Mesothelial cell of epicardium (in vitro differentiated cells): ENCODE data around the gene FAM20C. TPM values are rescaled to one million over a fixed set of nuclear protein-coding genes. Genes with fewer than 3 reads are reported as not detected.

Source experiments
- DNase-seq, 2 experiments: peaks; one replicate each; pipeline ENCODE4 v3.0.0; 2021; ENCODE audit warnings: low spot score in 2 of 2; ENCODE audit not compliant: unreplicated experiment in 2 of 2
- H3K27ac Mint-ChIP-seq: 2 replicates; pipeline ENCODE4 v1.8.0; 2021; ENCODE audit warnings: mixed read lengths
- H3K27me3 Mint-ChIP-seq: 2 replicates; pipeline ENCODE4 v1.8.0; 2021; ENCODE audit warnings: low read depth, mixed read lengths
- H3K36me3 Mint-ChIP-seq: 2 replicates; pipeline ENCODE4 v1.8.0; 2021; ENCODE audit warnings: mixed read lengths
- H3K4me1 Mint-ChIP-seq: 2 replicates; pipeline ENCODE4 v1.8.0; 2021; ENCODE audit warnings: mixed read lengths
- H3K4me3 Mint-ChIP-seq: 2 replicates; pipeline ENCODE4 v1.8.0; 2021; ENCODE audit warnings: mild to moderate bottlenecking, moderate library complexity, mixed read lengths
- H3K9me3 Mint-ChIP-seq: 2 replicates; pipeline ENCODE4 v1.8.0; 2021; ENCODE audit warnings: mixed read lengths
- CTCF ChIP-seq: fragments of 200-600 bp; sonication (generic); IDR thresholded peaks from one replicate; pipeline ENCODE4 v1.5.0; 2021; ENCODE audit warnings: antibody characterized with exemption; ENCODE audit not compliant: unreplicated experiment
- total RNA-seq: library from RNA; stranded (reverse); gene quantifications from 3 replicates; pipeline ENCODE4 v1.2.1, GENCODE V29; 2021

Gene FAM20C
- total RNA-seq, 1 donor from 2014 or later, result 17.8 TPM

- no peak for DNase-seq
- Mint-ChIP-seq H3K27ac (no peak overlapping the region), H3K4me3 (no peak overlapping the region), H3K36me3 (peaks cover 2% of the 10 kb centered on the region), H3K9me3 (peaks cover 29% of the 10 kb centered on the region), H3K4me1 (no peaks in the 10 kb centered on the region), H3K27me3 (peaks cover 36% of the 10 kb centered on the region)
- no peak for TF ChIP-seq CTCF
These were observed 84.0 kb downstream of the FAM20C start for GRCh38 chr7:276230-276835.

- Mint-ChIP-seq H3K4me3 (no peak overlapping the region), H3K27me3 (peaks cover 42% of the 10 kb centered on the region), H3K36me3 (peaks cover 2% of the 10 kb centered on the region), H3K9me3 (peaks cover 29% of the 10 kb centered on the region), H3K4me1 (no peaks in the 10 kb centered on the region), H3K27ac (no peak overlapping the region)
- no peak for TF ChIP-seq CTCF
- DNase-seq, result no peak
These were observed 84.9 kb downstream of the FAM20C start for GRCh38 chr7:277228-277627.

- DNase-seq, result no peak
- Mint-ChIP-seq H3K27ac (no peak overlapping the region), H3K36me3 (peaks cover under 1% of the 10 kb centered on the region), H3K27me3 (peaks cover 42% of the 10 kb centered on the region), H3K4me1 (no peaks in the 10 kb centered on the region), H3K4me3 (no peak overlapping the region), H3K9me3 (peaks cover 24% of the 10 kb centered on the region)
- TF ChIP-seq CTCF, result no peak
These were observed 85.7 kb downstream of the FAM20C start for GRCh38 chr7:278081-278480.

GRCh38 chr7:279821-280220 lies 87.5 kb downstream of the FAM20C start:
- no peak for DNase-seq
- TF ChIP-seq CTCF, result no peak
- H3K36me3 Mint-ChIP-seq, result no peaks in the 10 kb centered on the region
- H3K9me3 Mint-ChIP-seq, result peaks cover 9% of the 10 kb centered on the region
- no peaks in the 10 kb centered on the region for H3K4me1 Mint-ChIP-seq
- H3K27ac Mint-ChIP-seq, result no peak overlapping the region
- H3K4me3 Mint-ChIP-seq, result no peak overlapping the region
- H3K27me3 Mint-ChIP-seq, result peaks cover 50% of the 10 kb centered on the region

- Mint-ChIP-seq H3K9me3 (peaks cover 3% of the 10 kb centered on the region), H3K36me3 (no peaks in the 10 kb centered on the region), H3K27me3 (peaks cover 57% of the 10 kb centered on the region), H3K4me1 (no peaks in the 10 kb centered on the region), H3K4me3 (no peak overlapping the region), H3K27ac (no peak overlapping the region)
- no peak for DNase-seq
- no peak for TF ChIP-seq CTCF
These were observed 88.1 kb downstream of the FAM20C start for GRCh38 chr7:280461-280860.

- Mint-ChIP-seq H3K27me3 (peaks cover 68% of the 10 kb centered on the region), H3K9me3 (no peaks in the 10 kb centered on the region), H3K36me3 (no peaks in the 10 kb centered on the region), H3K27ac (no peak overlapping the region), H3K4me1 (no peaks in the 10 kb centered on the region), H3K4me3 (no peak overlapping the region)
- DNase-seq, result no peak
- no peak for TF ChIP-seq CTCF
These were observed 89.3 kb downstream of the FAM20C start for GRCh38 chr7:281637-282036.
